GM12891 (cell line): ENCODE measurements around the gene EXOC7.

ENCODE experiments used
- DNase-seq: peaks from one replicate; pipeline ENCODE4 v3.0.0; 2011; ENCODE audit warnings: low spot score; ENCODE audit not compliant: insufficient read length
- FAIRE-seq: peaks from 2 replicates; lab custom pipeline; 2011; peaks lifted over from hg19 to GRCh38; lab: Jason Lieb, UNC
- PAX5 ChIP-seq: IDR thresholded peaks from 2 replicates; pipeline ENCODE4 v1.6.1; 2011; ENCODE audit warnings: low read length, moderate library complexity, mild to moderate bottlenecking; ENCODE audit not compliant: insufficient read depth, severe bottlenecking
- POLR2A ChIP-seq: IDR thresholded peaks from 2 replicates; pipeline ENCODE4 v1.6.1; 2011; ENCODE audit warnings: low read depth, low read length, control low read depth
- POLR2AphosphoS5 ChIP-seq: IDR thresholded peaks from 2 replicates; pipeline ENCODE4 v1.6.1; 2011; ENCODE audit warnings: low read depth, low read length, control low read depth
- POU2F2 ChIP-seq: IDR thresholded peaks from 2 replicates; pipeline ENCODE4 v1.6.1; 2011; ENCODE audit warnings: low read depth, mild to moderate bottlenecking, control low read depth, low read length, moderate library complexity
- SPI1 ChIP-seq: IDR thresholded peaks from 2 replicates; pipeline ENCODE4 v1.6.1; 2011; ENCODE audit warnings: low read depth, low read length, control low read depth
- TAF1 ChIP-seq: IDR thresholded peaks from 2 replicates; pipeline ENCODE4 v1.6.1; 2011; ENCODE audit warnings: low read depth, low read length, control low read depth

EXOC7 gene

DNA sequence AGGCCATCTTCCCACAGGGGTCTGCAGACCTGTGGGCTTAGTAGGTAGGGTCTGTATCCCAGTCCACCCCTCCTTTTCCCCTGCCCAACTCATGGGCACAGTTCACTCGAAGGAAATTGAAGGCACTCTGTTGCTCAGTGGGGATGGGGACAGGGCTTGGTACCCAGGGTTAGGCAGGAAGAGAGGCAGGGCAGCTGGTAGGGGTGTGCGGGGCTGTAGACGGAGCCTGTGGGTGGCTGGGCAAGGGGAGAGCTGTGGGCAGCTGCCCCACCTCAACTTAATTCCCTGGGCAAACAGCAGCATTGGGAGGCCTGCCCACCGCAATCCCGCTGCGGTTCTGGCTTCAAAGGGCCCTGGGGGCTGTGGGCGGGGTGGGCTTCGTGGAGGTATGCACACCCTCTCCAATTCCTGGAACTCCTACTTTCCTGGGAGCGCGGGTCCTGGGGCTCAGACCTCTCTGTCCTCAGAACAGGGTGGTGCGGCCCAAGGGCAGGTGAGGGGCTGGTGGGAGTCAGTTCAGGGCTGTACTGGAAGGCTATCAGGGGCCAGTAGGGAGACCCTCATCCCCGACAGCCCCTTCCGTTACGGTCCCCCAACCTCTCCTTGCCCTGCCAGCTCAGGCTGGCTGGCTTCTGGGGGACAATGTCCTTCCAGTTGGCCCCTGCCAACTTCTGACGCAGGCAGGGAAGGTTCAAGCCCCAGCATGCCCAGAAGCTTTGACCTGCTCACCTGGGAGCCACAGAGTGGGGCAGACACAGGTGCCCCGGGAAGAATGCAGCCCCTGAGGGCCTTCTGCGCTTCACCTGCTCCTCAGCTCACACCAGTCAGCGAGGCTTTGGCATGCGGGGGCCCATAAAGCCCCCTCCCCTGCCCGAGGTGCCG, 28.3 kb upstream of the EXOC7 start:
- peak; percentile 31 for FAIRE-seq
- no peak for TF ChIP-seq TAF1
- no peak for TF ChIP-seq POLR2AphosphoS5
- no peak for TF ChIP-seq PAX5
- TF ChIP-seq POU2F2: no peak
- no peak for TF ChIP-seq SPI1
- TF ChIP-seq POLR2A: no peak
- DNase-seq: no peak

DNA sequence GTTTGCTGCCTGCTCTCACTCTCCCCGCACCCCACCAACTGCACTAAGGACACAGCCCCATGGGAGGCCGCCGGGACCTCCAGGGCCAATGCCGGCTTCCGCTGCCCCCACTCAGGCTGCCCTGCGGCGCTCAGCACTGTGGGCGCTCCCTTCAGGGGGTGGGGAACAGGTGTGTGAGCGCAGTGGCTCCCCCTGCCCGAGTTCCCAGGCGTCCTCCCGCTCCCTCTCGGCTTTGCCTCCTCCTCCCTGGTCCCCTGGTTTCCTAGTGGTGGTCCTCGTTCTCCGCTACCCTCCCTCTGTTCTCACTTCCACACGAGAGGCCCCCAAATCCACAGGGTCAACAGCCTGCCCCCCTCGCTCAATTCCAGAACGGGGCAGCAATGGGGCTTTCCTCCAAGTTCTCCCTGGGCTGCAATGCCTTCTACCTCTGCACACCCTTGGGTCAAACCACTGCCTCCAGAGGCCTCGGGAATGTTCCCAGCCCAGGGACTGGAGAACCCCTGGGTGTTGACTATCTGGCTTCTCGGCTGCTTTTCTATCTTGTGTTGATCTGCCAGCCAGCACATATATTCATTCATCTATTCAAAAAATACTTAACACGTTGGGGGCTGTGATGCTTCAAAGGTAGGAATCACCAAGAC, 27.6 kb upstream of the EXOC7 start:
- FAIRE-seq (no peak), DNase-seq (no peak)
- TF ChIP-seq TAF1: no peak
- no peak for TF ChIP-seq SPI1
- TF ChIP-seq POLR2A: no peak
- no peak for TF ChIP-seq POLR2AphosphoS5
- no peak for TF ChIP-seq PAX5
- TF ChIP-seq POU2F2: no peak

DNA sequence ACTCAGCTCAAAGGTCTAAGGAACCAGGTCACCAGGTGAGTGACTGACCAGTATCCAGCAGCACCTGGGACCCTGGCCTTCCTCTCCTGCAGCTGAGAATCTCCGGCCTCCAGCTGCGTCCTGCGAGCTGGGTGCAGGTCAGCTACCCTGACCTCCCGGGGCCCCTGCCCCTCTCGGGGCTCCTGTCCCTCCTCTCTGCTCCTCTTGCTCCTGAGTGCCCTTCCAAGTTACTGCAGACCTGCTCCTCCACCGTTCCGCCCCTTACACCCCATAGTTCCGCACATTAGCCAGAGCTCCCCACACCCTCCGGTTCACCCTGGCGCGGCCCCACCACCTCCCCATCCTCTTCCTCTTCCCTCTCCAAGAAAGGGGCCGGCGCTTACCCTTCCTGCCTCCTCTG, 26.9 kb upstream of the EXOC7 start:
- TF ChIP-seq POLR2AphosphoS5 (no peak), SPI1 (no peak), POU2F2 (no peak)
- FAIRE-seq (no peak), DNase-seq (no peak)

DNA sequence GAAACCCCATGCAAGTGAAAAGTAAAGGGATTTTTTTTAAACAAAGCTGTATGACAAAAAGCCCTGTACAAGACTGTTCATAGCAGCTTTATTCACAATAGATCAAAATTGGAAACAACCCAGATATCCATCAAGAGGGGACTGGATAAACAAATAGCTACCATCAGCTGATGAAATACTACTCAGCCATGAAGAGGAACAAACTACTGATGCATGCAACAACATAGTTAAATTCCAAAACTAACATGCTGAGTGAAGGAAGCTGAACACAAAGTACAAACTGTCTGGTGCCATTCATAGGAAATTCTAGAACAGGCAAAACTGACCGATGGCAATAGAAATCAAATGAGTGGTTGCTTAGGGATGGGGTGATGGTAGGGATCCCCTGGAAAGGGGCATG, 22.3 kb upstream of the EXOC7 start:
- no peak for DNase-seq
- no peak for FAIRE-seq
- TF ChIP-seq PAX5 (no peak), POU2F2 (no peak), POLR2A (no peak), TAF1 (no peak), POLR2AphosphoS5 (no peak), SPI1 (no peak)

DNA sequence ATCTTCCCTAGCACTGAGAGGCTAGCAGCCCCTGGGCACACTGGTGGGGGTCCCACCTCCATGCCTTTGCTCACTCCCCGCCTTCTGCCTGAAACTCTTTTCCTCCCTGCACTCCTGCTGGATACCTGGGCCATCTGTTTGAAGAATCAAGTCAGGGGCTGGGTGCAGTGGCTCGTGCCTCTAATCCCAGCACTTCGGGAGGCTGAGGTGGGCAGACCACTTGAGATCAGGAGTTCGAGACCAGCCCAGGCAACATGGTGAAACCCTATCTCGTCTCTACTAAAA, 21.7 kb upstream of the EXOC7 start:
- TF ChIP-seq TAF1: no peak
- no peak for TF ChIP-seq POU2F2
- no peak for TF ChIP-seq SPI1
- TF ChIP-seq POLR2AphosphoS5: no peak
- no peak for TF ChIP-seq POLR2A
- TF ChIP-seq PAX5: no peak
- DNase-seq: no peak
- no peak for FAIRE-seq

DNA sequence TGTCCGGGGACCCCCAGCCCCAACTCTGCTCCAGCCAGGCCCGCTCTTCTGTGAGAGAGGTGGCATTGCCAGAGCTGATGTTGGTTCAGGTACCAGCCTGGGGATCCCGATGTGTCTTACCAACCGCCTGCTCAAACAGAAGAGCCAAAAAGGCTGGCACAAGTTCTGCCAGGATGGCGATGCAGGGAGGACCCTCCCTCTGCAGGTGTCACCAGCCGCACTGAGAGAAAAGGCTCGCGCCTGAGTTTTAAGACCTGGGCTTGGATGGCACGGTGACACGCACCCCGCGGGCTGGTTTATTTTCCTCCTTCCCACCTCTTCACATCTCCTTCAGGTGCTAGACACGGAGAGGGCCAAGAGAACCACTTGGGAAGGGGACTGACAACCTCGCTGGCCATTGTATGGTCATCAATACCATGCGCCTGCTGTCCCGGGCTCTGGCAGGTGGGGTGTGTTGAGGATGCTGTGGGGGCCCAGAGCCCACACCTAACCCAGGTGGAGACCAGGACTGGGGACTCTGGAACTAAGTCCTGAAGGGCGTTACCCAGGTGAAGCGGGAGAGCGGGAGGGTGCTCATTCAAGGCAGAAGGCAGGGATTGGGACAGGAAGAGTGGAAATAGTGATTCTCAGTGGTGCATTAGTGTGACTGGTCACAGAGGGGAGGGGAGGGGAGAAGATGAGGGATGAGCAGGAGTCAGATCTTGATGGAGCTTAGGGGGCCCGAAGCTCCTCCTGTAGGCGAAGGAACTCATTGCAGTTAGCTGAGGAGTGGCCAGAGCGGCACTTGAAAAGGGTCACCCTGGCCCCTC, 21.2 kb upstream of the EXOC7 start:
- no peak for TF ChIP-seq POLR2A
- no peak for TF ChIP-seq TAF1
- TF ChIP-seq POLR2AphosphoS5: no peak
- no peak for TF ChIP-seq SPI1
- no peak for TF ChIP-seq PAX5
- TF ChIP-seq POU2F2: no peak
- FAIRE-seq: peak; percentile 70
- peak; percentile 37 for DNase-seq

DNA sequence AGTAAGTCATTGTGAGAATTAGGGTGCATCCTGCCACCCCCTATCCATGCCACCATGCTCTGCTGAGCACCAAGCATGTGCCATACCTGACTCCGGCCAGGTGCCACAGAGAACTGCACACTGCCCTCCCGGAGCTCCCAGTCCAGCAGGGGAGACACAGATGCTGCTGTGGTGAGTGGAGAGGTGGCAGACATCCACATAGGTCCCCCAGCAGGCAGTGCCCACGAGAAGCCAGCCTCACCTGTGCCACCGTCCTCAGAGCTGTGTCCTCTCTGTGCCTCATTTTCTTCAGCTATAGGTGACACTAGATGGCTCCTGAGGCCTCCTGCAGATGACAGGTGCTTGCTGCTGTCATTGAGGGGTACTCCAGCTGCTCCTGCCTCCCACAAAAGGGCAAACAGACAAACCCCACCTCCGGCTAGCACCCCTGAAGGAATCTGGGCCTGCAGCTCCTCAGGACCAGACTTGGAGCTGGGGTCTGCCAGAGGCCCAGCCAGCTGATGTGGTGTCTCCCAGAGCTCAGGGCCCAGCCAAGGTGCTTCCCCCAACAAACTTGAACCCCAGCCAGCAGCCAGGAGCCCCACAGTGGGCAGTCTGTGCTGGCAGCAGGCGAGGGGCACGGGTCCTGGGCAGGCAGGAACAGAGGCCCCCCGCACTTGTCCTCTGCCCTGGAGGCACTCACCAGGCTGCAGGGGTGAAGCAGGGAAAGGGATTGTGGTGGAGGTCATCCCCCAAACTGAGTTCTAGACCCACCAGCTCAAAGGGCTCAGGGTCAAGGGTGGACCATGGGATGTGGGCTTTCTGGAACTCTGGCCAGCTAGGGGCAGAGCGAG, 20.4 kb upstream of the EXOC7 start:
- no peak for TF ChIP-seq POU2F2
- FAIRE-seq (no peak), DNase-seq (no peak)

DNA sequence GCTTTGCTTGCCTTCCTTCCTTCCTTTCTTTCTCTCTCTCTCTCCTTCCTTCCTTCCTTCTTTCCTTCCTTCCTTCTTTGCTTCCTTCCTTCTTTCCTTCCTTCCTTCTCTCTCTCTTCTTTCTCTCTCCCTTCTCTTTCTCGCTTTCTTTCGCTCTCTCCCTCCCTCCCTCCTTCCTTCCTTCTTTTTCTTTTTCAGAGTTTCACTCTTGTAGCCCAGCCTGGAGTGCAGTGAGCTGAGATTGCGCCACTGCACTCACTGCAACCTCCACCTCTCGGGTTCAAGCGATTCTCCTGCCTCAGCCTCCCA, 19.6 kb upstream of the EXOC7 start:
- DNase-seq: no peak
- no peak for FAIRE-seq
- TF ChIP-seq POU2F2: no peak
- TF ChIP-seq TAF1: no peak
- no peak for TF ChIP-seq PAX5
- no peak for TF ChIP-seq SPI1
- no peak for TF ChIP-seq POLR2AphosphoS5
- TF ChIP-seq POLR2A: no peak
